HG02678 (cell line): ENCODE data around the gene EWSR1.
"Not testable (repeated sequence)": the region's sequence is repeated elsewhere in the genome, so short reads cannot be mapped to it uniquely, and the experiment has no call there.

Source experiments
- ATAC-seq: cut with Tn5 transposase; IDR thresholded peaks from one replicate; pipeline ENCODE4 v1.9.1; 2021; ENCODE audit warnings: mild to moderate bottlenecking, moderate library complexity; ENCODE audit not compliant: unreplicated experiment

Gene EWSR1

DNA sequence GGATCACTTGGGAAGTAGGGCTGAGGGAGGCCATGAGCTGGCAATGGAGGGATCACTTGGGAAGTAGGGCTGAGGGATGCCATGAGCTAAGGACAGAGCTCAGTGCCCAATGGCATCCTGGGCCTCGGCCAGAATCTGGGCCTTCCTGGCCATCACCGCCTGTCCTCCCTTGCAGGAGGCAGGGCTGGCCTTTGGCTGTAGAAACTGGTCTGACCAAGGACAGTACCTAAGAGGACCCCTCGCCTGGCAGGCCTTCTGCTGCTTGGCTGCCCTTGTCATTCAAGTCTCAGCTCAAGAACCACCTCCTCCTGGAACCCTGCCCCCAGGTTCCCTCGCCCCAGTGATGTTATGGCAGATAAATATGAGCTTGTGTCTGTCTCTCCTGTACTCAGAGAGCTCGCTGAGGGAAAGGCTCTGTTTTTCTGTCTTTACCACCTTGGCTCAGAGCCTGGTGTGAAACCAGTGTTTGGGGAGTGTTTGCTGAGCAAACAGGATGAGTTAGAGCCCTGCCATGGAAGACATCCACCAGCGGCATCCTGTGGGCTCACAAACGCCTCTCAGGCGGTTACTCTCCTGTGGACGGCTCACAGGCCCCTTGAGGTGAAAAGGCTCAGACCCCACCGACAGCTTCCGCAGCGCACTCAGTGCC, 66.8 kb downstream of the EWSR1 start:
- ATAC-seq = no peak

DNA sequence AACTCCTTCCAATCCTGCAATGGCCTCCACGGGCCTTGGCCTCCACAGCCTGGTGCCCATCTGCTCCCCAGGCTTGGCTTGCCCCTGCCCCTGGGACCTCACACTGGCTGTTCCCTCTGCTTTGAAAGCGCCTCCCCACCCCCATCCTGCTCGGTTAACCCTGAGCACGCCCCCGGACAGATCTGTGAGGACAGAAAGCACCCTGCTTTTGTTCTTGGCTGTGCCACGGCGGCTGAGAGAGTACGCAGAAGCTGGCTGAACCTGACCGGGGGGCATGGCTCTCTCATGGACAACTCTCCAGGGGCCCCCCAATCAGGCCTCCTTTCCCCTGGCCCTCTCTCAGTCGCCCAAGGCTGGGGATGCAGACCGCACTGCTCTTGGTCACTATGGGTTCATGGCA, 67.6 kb downstream of the EWSR1 start:
- no peak for ATAC-seq

DNA sequence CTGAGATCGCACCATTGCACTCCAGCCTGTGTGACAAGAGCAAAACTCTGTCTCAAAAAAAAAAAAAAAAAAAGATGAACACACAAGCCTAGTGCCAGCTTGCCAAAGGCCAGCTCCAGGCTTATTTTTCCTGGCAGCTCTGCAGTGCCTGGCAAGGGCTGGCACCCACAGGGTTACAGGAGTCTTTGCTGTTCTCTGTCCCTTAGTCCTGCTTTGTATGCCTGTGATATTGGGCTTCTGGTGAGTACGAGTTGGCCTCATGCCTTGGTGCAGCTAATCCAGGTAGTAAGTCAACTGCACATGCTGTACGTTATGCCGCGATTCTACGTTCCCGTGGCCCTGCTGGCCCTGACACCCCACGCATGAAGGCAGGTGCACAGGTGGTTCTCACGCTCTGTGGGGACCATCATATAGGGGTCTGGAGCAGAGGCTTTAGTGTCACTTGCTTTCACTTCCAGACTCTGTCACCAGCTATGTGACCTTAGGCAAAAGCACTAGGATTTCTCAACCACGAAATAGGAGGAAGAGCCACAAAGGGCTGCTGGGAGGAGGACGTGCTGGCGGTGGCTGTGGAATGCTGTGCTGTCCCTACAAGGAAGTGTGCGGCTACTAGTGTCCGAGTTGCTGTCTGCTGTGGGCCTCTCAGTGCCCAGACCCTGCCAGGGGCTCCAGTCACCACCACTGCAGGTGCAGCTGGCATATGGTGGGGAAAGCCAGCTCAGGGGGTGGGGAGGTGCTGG, 68.9 kb downstream of the EWSR1 start:
- no peak for ATAC-seq

DNA sequence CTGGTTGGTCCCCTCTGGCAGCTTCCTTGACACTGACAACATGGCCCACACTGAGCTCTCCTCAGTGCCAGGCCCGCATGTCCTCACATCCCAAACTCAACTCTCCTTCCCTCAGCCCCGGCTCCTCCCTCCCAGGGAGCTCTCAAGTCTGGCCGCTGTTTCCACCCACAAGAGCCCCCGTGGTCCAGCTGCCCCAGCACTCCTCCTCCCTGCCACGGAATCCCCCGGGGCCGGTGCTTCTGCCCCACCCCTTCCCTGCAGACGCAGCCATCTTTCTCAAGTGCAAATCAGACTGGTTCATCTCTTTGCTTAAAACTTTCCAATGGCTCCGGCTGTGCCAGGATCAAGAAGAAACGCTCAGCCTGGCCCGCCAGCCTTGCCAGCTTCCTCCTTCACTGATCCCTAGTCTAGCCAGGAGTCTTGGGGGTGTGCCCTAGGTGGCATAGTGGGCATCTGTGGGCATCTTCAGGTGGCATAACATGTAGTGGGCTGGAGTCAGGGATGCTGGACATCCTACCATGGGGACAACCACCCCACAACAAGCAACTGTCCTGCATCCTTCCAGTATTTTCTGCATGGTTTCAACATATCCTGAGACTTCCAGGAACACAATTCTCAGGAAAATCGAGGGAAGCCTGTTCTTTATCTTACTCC, 69.7 kb downstream of the EWSR1 start:
- no peak for ATAC-seq

DNA sequence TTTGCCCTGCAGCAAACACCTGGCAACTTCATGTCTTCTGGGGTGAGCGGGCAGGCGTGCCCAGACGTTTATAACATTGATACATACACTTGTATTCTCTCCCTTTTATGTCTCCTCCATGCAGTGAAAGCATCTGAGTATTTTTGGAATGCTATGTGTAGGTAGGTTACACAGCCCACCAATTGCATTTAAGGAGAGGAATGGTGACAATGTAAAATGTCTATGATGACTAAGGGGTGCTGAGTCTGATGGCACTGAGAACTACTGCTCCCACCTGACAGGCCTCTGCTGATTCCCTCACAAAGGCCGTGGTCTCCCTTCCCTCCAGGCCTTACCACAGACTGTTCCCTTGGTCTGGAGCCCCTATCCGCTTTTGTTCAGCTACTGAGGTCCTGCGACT, 70.3 kb downstream of the EWSR1 start:
- ATAC-seq = no peak

DNA sequence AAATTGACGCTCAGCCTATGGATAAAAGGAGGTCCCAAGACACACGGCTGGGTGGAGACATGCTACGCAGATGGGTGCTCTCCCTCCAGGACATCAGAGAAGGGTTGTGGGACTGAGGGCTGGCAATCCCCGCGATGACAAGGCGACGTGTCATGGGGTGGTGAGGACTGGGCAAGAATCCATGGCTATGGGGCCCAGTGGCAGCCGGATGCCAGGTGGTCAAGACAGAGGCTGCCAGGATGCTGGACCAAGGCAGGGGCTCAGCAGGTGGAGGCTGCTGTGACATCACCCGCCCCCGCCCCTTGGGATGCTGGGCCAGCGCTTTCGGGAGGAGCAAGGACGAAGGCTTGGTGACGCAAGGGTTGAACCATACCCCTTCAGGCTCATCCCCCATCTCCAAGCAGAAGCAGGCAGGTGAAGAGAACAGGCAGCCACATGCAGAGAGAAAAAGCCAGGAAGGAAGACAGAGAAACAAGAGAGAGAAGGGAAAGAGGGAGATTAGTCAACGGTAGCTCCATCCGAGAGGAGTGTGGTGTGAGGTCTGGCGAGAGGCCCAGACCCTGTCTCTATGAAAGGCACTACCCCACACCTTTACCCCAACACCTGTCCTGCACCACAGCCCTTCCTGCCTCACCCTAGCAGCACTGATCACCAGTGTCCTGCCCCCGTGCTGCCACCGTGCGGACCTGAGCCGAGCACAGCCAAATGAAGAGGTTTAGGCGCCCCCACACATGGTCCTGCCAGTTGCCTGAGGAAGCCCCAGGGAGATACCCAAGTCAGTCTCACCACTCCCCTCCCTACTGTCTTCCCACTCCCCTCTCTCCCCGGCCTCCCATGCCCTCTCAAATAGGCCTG, 71.5 kb downstream of the EWSR1 start:
- ATAC-seq = no peak

DNA sequence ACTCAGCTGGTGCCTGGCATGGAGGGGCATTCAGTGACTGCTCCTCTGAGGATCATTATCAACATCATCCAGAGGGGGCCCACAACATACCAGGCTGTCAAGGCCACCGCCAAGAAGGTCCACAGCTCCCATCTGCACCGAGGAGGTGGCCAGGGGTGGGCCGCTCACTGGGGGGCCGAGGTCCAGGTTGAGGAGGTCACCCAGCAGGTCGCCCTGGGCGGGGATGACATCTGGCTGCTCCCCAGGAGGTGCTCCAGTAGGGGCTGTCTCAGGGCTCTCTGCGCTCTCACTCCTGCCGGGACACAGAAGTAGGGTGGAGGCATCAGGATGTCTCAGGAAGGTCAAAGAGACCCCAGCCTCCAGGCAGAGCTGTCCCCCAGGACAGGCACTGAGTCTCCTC, 72.5 kb downstream of the EWSR1 start:
- no peak for ATAC-seq

DNA sequence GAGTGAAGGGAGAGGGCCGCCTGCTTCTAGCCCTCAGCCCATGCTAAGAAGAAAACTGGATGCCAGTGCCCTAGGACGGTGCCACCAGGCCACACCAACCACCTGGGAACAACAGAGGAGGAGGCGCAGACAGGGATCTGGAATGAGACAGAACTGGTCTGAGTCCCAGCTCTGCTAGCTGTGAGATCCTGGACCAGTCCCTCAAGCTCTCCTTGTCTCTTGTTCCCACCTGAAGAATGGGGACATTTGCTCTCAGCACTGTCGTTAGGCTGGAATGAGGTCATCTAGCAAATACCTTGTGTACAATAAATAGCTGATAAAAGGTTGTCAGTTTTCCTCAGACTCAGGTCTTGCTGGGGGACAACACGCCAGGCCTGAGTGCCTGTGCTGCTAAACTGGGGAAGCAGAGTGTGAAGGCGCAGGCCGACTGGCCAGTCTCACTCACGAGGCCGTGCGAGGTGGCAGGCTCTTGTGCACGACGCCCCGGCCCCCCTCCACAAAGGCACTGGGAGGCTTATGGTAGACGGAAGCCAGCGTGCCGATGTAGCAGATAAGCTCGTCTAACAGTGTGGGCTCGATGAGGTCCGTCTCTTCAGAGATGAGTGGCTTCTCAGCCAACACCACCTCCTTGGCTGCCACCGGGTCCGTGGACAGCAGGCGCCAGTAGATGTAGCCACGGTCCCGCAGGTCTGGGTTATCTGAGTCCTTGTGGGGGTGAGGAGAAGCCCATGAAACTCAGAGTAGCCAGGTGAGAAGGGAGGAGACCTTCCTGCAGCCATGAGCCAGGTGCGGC, 73.2 kb downstream of the EWSR1 start:
- no peak for ATAC-seq

DNA sequence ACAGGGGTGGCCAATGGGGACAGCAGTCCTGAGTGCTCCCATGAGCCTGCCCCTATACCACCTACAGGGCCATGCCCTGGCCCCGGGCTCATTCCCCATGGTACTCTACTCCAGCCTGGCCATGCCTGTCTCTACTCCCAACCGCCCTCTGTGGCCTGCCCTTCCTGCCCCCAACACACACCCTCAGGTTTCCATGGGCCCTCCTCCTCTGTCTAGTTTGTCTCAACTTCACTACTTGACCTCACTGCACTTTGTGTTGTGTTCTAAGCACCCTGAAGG, 73.7 kb downstream of the EWSR1 start:
- no peak for ATAC-seq

DNA sequence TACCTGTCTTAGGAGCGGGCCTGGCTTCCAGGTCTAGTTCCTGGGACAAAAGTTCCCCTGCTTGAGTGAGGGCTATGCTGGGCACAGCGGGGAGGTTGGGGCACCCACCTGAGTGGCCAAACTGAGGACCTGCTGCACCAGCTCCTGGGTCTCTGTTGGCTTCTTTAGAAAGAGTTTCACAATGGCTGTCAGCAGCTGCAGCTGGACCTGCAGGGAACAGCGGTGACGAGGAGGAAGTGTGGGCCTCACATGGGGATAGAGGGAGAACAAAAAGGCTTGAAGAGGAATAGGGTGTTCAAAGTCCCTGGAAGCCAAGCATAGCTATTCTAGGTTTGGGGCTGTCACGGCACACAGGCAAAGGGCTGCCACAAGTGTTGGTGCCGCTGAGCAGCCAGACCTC, 74.1 kb downstream of the EWSR1 start:
- no peak for ATAC-seq

DNA sequence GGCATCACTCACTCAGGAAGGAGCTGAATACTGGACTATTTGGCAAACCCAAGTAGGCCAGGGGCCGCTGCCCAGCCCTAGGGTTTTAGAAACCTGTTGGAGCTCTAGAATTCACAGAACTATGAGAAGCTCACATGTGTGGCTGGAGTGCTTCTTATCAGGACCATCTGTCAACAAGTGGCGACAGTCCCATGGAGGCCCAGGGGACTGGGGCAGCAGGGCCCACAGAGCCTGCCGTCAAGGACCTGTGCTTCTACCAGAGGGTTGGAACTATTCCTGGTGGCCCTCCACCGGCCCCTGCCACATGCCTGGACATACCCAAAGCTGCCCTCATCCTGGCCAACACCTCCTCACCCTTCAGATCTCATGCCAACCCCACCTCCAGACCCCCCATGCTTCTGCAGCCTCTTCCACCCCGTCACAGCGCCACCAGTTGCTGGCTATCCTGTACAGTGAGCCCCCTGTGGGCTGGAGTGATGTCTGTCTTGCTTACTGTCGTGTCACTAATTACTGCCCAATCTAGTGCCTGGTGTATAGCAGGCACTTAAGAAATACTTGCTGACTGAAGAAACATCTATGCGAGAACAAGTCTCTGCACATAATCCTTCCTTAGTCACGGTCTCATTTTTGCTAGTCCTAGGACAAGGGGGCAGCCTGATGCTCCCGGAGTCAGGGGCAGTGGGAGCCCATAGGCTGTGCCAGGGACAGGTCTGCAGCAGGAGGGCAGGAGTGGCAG, 74.7 kb downstream of the EWSR1 start:
- no peak for ATAC-seq

DNA sequence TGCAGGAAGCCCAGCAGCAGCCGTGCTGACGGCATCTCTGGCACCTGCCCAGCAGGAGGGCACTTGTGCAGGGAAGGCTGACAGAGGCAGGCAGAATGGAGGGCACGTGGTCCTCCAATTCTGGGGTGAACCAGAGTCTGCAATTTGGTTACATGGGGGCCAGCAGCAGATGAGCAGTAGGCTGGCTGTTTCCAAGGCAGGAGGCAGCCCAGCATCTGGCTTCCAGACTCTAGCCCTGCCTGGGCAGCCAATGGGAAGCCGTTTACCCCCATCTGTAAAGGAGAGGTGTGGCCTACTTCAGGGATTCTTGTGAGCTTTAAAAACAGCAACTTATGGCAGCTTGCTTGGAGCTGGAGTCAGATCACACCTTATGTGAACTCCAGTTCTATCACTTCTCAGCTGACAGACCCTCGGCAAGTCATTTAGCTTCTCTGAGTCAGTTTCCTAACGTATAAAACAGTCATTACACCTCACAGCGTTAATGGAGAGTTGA, 75.3 kb downstream of the EWSR1 start:
- no peak for ATAC-seq

DNA sequence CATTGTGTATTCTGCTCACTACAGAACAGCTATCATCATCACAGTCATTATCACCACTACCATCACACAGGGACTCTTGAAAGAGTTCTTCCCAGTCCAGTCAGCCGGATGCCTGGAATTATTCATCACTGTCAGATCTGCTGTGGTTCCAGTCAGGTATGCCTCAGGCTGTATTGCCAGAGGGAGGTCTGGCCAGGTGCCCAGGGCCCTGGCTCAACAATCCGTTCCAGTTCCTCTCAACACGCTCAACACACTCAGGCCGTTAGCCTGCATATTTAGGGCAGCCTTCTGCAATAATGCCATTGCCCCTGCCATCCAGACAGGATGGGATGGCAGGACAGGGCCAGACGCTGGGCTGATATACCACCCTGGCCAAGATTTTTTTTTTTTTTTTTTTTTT, 76.1 kb downstream of the EWSR1 start:
- no peak for ATAC-seq

DNA sequence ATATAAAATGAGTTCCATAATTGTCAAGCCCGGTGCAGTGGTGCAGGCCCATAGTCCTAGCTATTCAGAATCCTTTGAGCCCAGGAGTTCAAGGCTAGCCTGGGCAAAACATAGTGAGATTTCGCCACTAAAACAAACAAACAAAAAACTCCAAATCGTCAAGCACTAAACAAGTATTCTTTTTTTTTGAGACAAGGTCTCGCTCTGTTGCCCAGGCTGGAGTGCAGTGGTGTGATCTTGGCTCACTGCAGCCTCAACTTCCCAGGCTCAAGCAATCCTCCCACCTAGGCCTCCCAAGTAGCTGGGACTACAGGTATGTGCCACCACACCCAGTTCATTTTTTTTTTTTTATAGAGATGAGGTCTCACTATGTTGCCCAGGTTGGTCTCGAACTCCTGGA, 76.8 kb downstream of the EWSR1 start:
- not testable (repeated sequence) for ATAC-seq

DNA sequence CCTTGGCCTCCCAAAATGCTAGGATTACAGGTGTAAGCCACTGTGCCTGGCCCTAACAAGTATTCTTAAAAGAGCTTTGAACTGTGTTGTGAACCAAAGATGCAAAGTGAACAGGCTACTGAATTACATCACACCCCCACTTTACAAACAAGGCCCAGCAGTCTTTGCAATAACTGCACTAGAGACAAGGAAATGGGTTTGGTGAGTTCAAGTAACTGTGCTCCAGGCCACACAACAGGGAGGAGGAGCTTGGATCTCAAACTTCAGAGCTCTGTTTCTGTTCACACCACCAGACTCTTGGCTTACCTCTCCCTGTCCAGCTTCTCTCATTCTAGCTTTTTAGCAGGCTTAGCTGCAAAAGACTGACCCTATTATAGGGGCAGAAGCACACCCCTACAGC, 77.9 kb downstream of the EWSR1 start:
- ATAC-seq = no peak

DNA sequence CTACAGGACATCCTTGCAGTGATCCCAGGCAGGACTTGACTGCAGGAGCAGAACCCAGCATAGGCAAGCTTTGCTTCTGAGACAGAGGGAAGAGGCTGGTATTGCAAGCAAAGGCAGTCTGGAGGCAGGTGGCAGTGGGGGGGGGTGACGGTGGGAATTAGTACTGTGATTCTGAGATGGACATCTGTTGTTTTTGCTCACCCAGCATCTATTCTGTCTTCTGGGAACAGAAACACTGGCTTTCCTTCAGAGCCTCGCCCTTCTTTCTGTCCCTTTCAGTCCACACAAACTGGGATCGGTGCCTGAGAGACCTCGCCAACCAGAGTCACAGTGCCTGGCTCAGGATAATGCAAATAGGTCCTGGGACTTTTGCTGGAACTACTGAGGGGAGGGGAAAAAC, 78.6 kb downstream of the EWSR1 start:
- no peak for ATAC-seq

DNA sequence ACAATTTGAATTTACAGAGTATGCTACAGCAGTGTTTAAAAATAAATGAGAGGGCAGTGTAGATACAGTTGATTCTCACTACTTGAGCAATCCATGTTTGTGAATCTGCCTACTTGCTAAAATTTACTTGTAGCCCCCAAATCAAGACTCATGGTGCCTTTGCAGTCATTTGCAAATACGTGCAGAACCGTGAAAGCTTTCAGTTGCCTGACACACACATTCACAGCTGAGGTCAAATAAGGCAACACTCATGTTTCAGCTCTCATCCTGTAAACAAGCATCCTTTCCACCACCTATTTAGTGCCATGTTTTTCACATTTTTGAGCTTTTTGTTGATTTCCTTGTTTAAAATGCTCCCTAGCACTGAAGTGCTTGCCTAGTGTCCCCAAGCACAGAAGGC, 80.0 kb downstream of the EWSR1 start:
- no peak for ATAC-seq

DNA sequence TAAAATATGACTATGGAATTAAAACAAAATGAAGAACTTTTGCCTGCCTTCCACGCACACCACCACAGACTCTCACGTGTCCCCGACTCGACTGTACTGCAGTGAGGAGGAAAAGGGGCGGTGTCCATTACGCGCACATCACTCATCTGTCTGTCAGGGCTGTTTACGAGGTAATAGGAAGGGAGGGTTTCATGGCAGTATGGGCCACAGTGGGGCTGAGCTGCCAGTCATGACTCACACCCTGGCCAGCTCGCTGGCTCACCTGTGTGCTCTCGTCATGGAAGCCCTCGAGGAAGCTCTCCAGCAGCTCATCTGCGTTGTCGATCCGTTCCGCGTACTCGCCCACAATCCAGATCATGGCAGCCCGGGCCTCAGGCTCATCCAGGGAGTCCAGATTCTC, 80.9 kb downstream of the EWSR1 start:
- no peak for ATAC-seq
